Measurements from ENCODE around the gene APBA1.
"Not testable (repeated sequence)": the region's sequence is repeated elsewhere in the genome, so short reads cannot be mapped to it uniquely, and the experiment has no call there.

APBA1 gene

GRCh38 chr9:69609156-69609555 is 63.0 kb downstream of the APBA1 start:
- in situ Hi-C loops (cut with MboI; ENCODE audit: low sequenced_read_pairs), result no loop called here

GRCh38 chr9:69606089-69606488 is 66.1 kb downstream of the APBA1 start:
- in situ Hi-C loops (cut with MboI; ENCODE audit: low sequenced_read_pairs), result no loop called here

- in situ Hi-C loops (cut with MboI; ENCODE audit: low sequenced_read_pairs), result no loop called here
Measured at GRCh38 chr9:69605406-69605805, 66.8 kb downstream of the APBA1 start.

GRCh38 chr9:69604568-69605219 is 67.5 kb downstream of the APBA1 start:
- in situ Hi-C loops (cut with MboI; ENCODE audit: low sequenced_read_pairs), result no loop called here

GRCh38 chr9:69603656-69604055 is 68.5 kb downstream of the APBA1 start:
- in situ Hi-C loops (cut with MboI; ENCODE audit: low sequenced_read_pairs), result no loop called here

GRCh38 chr9:69602773-69603172 is 69.4 kb downstream of the APBA1 start:
- in situ Hi-C loops (cut with MboI; ENCODE audit: low sequenced_read_pairs), result no loop called here

GRCh38 chr9:69601698-69602097 is 70.5 kb downstream of the APBA1 start:
- in situ Hi-C loops (cut with MboI; ENCODE audit: low sequenced_read_pairs), result no loop called here

- in situ Hi-C loops (cut with MboI; ENCODE audit: low sequenced_read_pairs), result no loop called here
Measured at GRCh38 chr9:69600314-69601047, 71.7 kb downstream of the APBA1 start.

- in situ Hi-C loops (cut with MboI; ENCODE audit: low sequenced_read_pairs), result no loop called here
Measured at GRCh38 chr9:69599232-69599971, 72.8 kb downstream of the APBA1 start.

- in situ Hi-C loops (cut with MboI; ENCODE audit: low sequenced_read_pairs), result not testable (repeated sequence)
Measured at GRCh38 chr9:69596906-69597305, 75.3 kb downstream of the APBA1 start.

GRCh38 chr9:69594180-69594579 is 78.0 kb downstream of the APBA1 start:
- in situ Hi-C loops (cut with MboI; ENCODE audit: low sequenced_read_pairs), result no loop called here

- in situ Hi-C loops (cut with MboI; ENCODE audit: low sequenced_read_pairs), result no loop called here
Measured at GRCh38 chr9:69593756-69594155, 78.4 kb downstream of the APBA1 start.

GRCh38 chr9:69593301-69593700 is 78.9 kb downstream of the APBA1 start:
- in situ Hi-C loops (cut with MboI; ENCODE audit: low sequenced_read_pairs), result no loop called here

GRCh38 chr9:69590266-69590665 is 81.9 kb downstream of the APBA1 start:
- in situ Hi-C loops (cut with MboI; ENCODE audit: low sequenced_read_pairs), result no loop called here

- in situ Hi-C loops (cut with MboI; ENCODE audit: low sequenced_read_pairs), result no loop called here
Measured at GRCh38 chr9:69589156-69589555, 83.0 kb downstream of the APBA1 start.

- in situ Hi-C loops (cut with MboI; ENCODE audit: low sequenced_read_pairs), result no loop called here
Measured at GRCh38 chr9:69585571-69585970, 86.6 kb downstream of the APBA1 start.

- in situ Hi-C loops (cut with MboI; ENCODE audit: low sequenced_read_pairs), result no loop called here
Measured at GRCh38 chr9:69584759-69585158, 87.4 kb downstream of the APBA1 start.

GRCh38 chr9:69583645-69584234 is 88.4 kb downstream of the APBA1 start:
- in situ Hi-C loops (cut with MboI; ENCODE audit: low sequenced_read_pairs), result no loop called here

- in situ Hi-C loops (cut with MboI; ENCODE audit: low sequenced_read_pairs), result no loop called here
Measured at GRCh38 chr9:69582544-69583297, 89.5 kb downstream of the APBA1 start.

- in situ Hi-C loops (cut with MboI; ENCODE audit: low sequenced_read_pairs), result no loop called here
Measured at GRCh38 chr9:69582018-69582417, 90.2 kb downstream of the APBA1 start.

Data from hTERT RPE-1 (cell line).